Measurements from ENCODE around the gene CCND3.

DNA sequence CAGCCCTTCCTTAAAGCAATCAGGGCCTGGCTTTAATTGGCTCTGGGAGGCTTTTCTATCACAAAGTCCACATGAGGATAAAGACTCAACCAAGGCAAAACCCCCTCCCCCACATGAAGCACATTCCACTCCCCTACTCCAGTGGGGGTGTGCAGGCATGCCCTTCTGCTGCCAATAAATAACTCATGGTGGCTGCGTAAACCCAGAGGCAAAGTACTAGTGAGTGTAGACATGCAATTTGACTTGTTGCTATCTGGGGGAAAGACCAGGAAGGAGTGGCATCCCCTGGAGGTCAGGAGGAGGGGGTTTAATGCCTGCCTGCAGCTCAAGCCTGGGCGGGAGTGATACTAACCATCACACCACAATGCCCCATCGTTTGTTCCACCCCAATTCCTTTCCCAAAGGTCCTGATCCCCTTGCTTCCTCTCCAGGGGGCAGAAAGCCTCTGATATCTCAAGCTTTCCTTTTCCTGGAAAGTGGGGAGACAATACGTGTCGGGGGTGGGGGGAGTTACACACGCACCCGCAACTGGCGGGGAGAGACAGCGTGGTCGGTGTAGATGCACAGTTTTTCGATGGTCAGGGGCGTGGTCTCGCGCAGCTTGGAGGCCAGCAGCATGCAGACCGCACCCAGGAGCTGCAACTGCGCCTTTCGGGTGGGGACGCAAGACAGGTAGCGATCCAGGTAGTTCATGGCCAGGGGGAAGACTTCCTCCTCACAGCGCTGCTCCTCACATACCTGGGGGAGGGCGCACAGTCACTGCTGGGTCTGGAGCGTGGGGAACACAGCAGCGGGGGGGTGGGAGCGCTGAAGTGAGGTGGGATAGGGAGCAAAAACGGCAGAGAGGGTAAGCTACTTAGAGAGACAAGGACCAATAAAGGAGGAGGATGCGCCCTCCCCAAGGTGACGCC lies 1.5 kb downstream of the CCND3 start:
- TF ChIP-seq POLR2A (IDR thresholded peaks at IDR 0.05) = no peak
- TF ChIP-seq, protein P1, sequence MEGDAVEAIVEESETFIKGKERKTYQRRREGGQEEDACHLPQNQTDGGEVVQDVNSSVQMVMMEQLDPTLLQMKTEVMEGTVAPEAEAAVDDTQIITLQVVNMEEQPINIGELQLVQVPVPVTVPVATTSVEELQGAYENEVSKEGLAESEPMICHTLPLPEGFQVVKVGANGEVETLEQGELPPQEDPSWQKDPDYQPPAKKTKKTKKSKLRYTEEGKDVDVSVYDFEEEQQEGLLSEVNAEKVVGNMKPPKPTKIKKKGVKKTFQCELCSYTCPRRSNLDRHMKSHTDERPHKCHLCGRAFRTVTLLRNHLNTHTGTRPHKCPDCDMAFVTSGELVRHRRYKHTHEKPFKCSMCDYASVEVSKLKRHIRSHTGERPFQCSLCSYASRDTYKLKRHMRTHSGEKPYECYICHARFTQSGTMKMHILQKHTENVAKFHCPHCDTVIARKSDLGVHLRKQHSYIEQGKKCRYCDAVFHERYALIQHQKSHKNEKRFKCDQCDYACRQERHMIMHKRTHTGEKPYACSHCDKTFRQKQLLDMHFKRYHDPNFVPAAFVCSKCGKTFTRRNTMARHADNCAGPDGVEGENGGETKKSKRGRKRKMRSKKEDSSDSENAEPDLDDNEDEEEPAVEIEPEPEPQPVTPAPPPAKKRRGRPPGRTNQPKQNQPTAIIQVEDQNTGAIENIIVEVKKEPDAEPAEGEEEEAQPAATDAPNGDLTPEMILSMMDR (IDR thresholded peaks at IDR 0.05) = no peak
